HCT116 (cell line): Measurements from ENCODE around the gene TTC1. TPM values are rescaled to one million over a fixed set of nuclear protein-coding genes. Genes with fewer than 3 reads are reported as not detected.

ENCODE experiments used
- ATAC-seq: fragments of 200-7000 bp; cut with Tn5 transposase; 2 replicates; pipeline ENCODE4 v1.9.1; 2020; ENCODE audit warnings: mild to moderate bottlenecking, moderate library complexity
- BruUV-seq: library from RNA; stranded (reverse); fragments of 400-500 nt; replicated peaks from 2 replicates; lab custom pipeline; 2021; lab: Mats Ljungman, UMichigan
- CTCF ChIA-PET: fragments of 300-600 bp; sonication (Branson Sonifier 250); formaldehyde crosslinking; loops from one replicate; lab custom pipeline; 2021; ENCODE audit warnings: antibody characterized with exemption; lab: Charles Lee
- POLR2A ChIA-PET: fragments of 300-600, 350-600 bp; sonication (Branson Sonifier 250); formaldehyde crosslinking; loops from one replicate; lab custom pipeline; 2021; ENCODE audit warnings: antibody characterized with exemption; lab: Charles Lee
- RAD21 ChIA-PET, 2 experiments: fragments of 300-600 bp; sonication (Branson Sonifier 250); formaldehyde crosslinking; loops; one replicate each; lab custom pipeline; 2023; ENCODE audit warnings: low total read pairs in 2 of 2; ENCODE audit not compliant: uncharacterized antibody in 2 of 2, unreplicated experiment in 2 of 2, low non-redundant PET in 1 of 2; lab: Charles Lee
- DNase-seq: peaks from one replicate; pipeline ENCODE4 v3.0.0-alpha.2; 2010; ENCODE audit warnings: low read depth, low spot score
- H2AFZ ChIP-seq: fragments of 200-600 bp; shearing (Covaris generic), sonication (generic); 2 replicates; pipeline ENCODE4 v1.6.1; 2017; ENCODE audit warnings: low read depth, mixed run types, mixed read lengths, antibody characterized with exemption, low read length; ENCODE audit not compliant: poor library complexity, severe bottlenecking
- H3K27ac ChIP-seq: 2 replicates; pipeline ENCODE4 v1.5.1; 2012; ENCODE audit warnings: low read depth, low read length
- H3K27me3 ChIP-seq: fragments of 200-600 bp; sonication (generic); 2 replicates; pipeline ENCODE4 v1.6.1; 2016; ENCODE audit warnings: mixed run types, low read length, mixed read lengths; ENCODE audit not compliant: insufficient read depth
- H3K36me3 ChIP-seq, 2 experiments: fragments of 200-500 bp in 1 of 2; fragments of 200-600 bp in 1 of 2; sonication (Bioruptor generic) in 1 of 2; sonication (generic) in 1 of 2; 2 replicates each; pipeline versions ENCODE4 v1.5.1 to v1.6.1; 2014 to 2016; ENCODE audit warnings: low read length in 2 of 2, inconsistent platforms in 1 of 2, mixed read lengths in 1 of 2, mixed run types in 1 of 2; ENCODE audit not compliant: insufficient read depth in 2 of 2, control insufficient read depth in 1 of 2
- H3K4me1 ChIP-seq, 2 experiments: fragments of 200-600 bp in 1 of 2; sonication (generic) in 1 of 2; 2 replicates each; pipeline versions ENCODE4 v1.5.1 to v1.6.1; 2012 to 2017; ENCODE audit warnings: low read length in 2 of 2, inconsistent platforms in 1 of 2, mild to moderate bottlenecking in 1 of 2, mixed read lengths in 1 of 2, mixed run types in 1 of 2, moderate library complexity in 1 of 2; ENCODE audit not compliant: insufficient read depth in 2 of 2, control insufficient read depth in 1 of 2
- H3K4me2 ChIP-seq: fragments of 200-600 bp; sonication (generic); 2 replicates; pipeline ENCODE4 v1.6.1; 2017; ENCODE audit warnings: mixed run types, low read length, mixed read lengths
- H3K4me3 ChIP-seq, 2 experiments: fragments of 200-600 bp in 1 of 2; sonication (generic) in 1 of 2; replicated peaks in 1 of 2; 2 replicates each; pipeline ENCODE4 v1.5.1; 2011 to 2016; ENCODE audit warnings: low read length in 2 of 2, control low read depth in 1 of 2, low read depth in 1 of 2, mild to moderate bottlenecking in 1 of 2, mixed read lengths in 1 of 2, mixed run types in 1 of 2
- H3K79me2 ChIP-seq: fragments of 200-600 bp; sonication (generic); 2 replicates; pipeline ENCODE4 v1.6.1; 2017; ENCODE audit warnings: mild to moderate bottlenecking, mixed run types, low read length, moderate library complexity, mixed read lengths; ENCODE audit not compliant: insufficient read depth
- H3K9ac ChIP-seq: fragments of 200-600 bp; sonication (generic); 2 replicates; pipeline ENCODE4 v1.6.1; 2016; ENCODE audit warnings: low read length, mixed read lengths
- H3K9me2 ChIP-seq: fragments of 200-600 bp; sonication (generic), shearing (Covaris generic); 2 replicates; pipeline ENCODE4 v1.6.1; 2017; ENCODE audit warnings: mixed run types, mild to moderate bottlenecking, moderate library complexity; ENCODE audit not compliant: insufficient read depth
- H3K9me3 ChIP-seq, 2 experiments: fragments of 200-500 bp in 1 of 2; fragments of 200-600 bp in 1 of 2; sonication (Bioruptor generic) in 1 of 2; sonication (generic) in 1 of 2; 2 replicates each; pipeline ENCODE4 v1.6.1; 2014 to 2017; ENCODE audit warnings: low read length in 2 of 2, mixed read lengths in 2 of 2, inconsistent platforms in 1 of 2, low read depth in 1 of 2, mild to moderate bottlenecking in 1 of 2, mixed run types in 1 of 2, moderate library complexity in 1 of 2; ENCODE audit not compliant: control insufficient read depth in 1 of 2, insufficient read depth in 1 of 2
- H4K20me1 ChIP-seq: fragments of 200-600 bp; sonication (generic), shearing (Covaris generic); 2 replicates; pipeline ENCODE4 v1.6.1; 2017; ENCODE audit warnings: mixed run types, mild to moderate bottlenecking, moderate library complexity; ENCODE audit not compliant: insufficient read depth
- CBX3 ChIP-seq: IDR thresholded peaks from 2 replicates; pipeline ENCODE4 v1.6.1; 2012; ENCODE audit warnings: low read depth
- FOSL1 ChIP-seq: IDR thresholded peaks from 2 replicates; pipeline ENCODE4 v1.6.1; 2012; ENCODE audit warnings: low read depth
- RAD21 ChIP-seq: IDR thresholded peaks from 2 replicates; pipeline ENCODE4 v1.6.1; 2012; ENCODE audit warnings: low read depth, mild to moderate bottlenecking
- TCF7L2 ChIP-seq: IDR thresholded peaks from 2 replicates; pipeline ENCODE4 v1.7.0; 2011; ENCODE audit warnings: borderline replicate concordance, inconsistent platforms; ENCODE audit not compliant: insufficient read depth, insufficient read length; ENCODE audit errors: extremely low read depth
- ZBTB33 ChIP-seq: IDR thresholded peaks from 2 replicates; pipeline ENCODE4 v1.6.1; 2011; ENCODE audit warnings: mild to moderate bottlenecking, low read length, moderate library complexity; ENCODE audit not compliant: insufficient replicate concordance; ENCODE audit errors: extremely low read depth
- intact Hi-C: fragments of 100-400 bp; cut with micrococcal nuclease; formaldehyde crosslinking; loops from 2 replicates; pipeline ENCODE4 v1.10.0; 2022
- total RNA-seq: library from RNA; stranded (reverse); gene quantifications from one replicate; pipeline ENCODE4 v1.2.1, GENCODE V29; 2021; ENCODE audit not compliant: unreplicated experiment

TTC1 gene
- total RNA-seq, 1 experiment from 2014 or later, result 48.1 TPM

- ATAC-seq, result no peak
- CTCF ChIA-PET, result interaction anchor here (1.4 kb wide), 1 partner anchor 14 kb away, joined by 3 read pairs; no protein-coding TSS in a partner anchor
- intact Hi-C loops, result no loop called here
These were observed 45.0 kb upstream of the TTC1 start for GRCh38 chr5:159963935-159964334.

More at GRCh38 chr5:159963935-159964334, 45.0 kb upstream of the TTC1 start:
- RAD21 ChIA-PET, result no interaction called here
- TF ChIP-seq TCF7L2, result no peak
- no peak for TF ChIP-seq ZBTB33
- no peak for TF ChIP-seq CBX3
- no peak for TF ChIP-seq RAD21
- TF ChIP-seq FOSL1, result no peak
- TF ChIP-seq, all 23 proteins: peak for 0
- Histone ChIP-seq H3K9me2 (no peaks in the 10 kb centered on the region), H3K36me3 (no peaks in the 10 kb centered on the region), H2AFZ (no peak overlapping the region), H3K4me1 (no peaks in the 10 kb centered on the region), H3K27me3 (no peaks in the 10 kb centered on the region), H3K4me2 (no peak overlapping the region), H4K20me1 (no peaks in the 10 kb centered on the region), H3K4me3 (no peak overlapping the region), H3K9me3 (no peaks in the 10 kb centered on the region), H3K79me2 (no peaks in the 10 kb centered on the region), H3K27ac (no peak overlapping the region), H3K9ac (no peak overlapping the region)
- no peak for DNase-seq
- BruUV-seq, result no TSS peak
- POLR2A ChIA-PET, result no interaction called here
